GM12875 (cell line): ENCODE data around the gene MYO5B.
"Not testable (repeated sequence)": the region's sequence is repeated elsewhere in the genome, so short reads cannot be mapped to it uniquely, and the experiment has no call there.

Experiments
- H3K4me3 ChIP-seq: one replicate; pipeline ENCODE4 v1.5.1; 2011; ENCODE audit warnings: low read depth, low read length, control low read depth
- CTCF ChIP-seq: IDR thresholded peaks from 2 replicates; pipeline ENCODE4 v1.5.1; 2011; ENCODE audit warnings: low read depth, mild to moderate bottlenecking, control low read depth, inconsistent platforms, low read length, moderate library complexity, borderline replicate concordance; ENCODE audit not compliant: insufficient read depth

Gene MYO5B

GRCh38 chr18:49798001-49798400 is 396.9 kb downstream of the MYO5B start:
- TF ChIP-seq CTCF: no peak
- H3K4me3 ChIP-seq: no peak overlapping the region

GRCh38 chr18:49795612-49796552 is 399.1 kb downstream of the MYO5B start:
- no peak for TF ChIP-seq CTCF
- no peak overlapping the region for H3K4me3 ChIP-seq

- no peak overlapping the region for H3K4me3 ChIP-seq
- TF ChIP-seq CTCF: no peak
Measured at GRCh38 chr18:49794743-49795142, 400.2 kb downstream of the MYO5B start.

GRCh38 chr18:49789560-49790134 is 405.3 kb downstream of the MYO5B start:
- not testable (repeated sequence) for H3K4me3 ChIP-seq

- TF ChIP-seq CTCF: no peak
- H3K4me3 ChIP-seq: no peak overlapping the region
Measured at GRCh38 chr18:49788327-49788898, 406.5 kb downstream of the MYO5B start.

GRCh38 chr18:49786019-49786720 is 408.8 kb downstream of the MYO5B start:
- no peak for TF ChIP-seq CTCF

More at GRCh38 chr18:49786019-49786720, 408.8 kb downstream of the MYO5B start:
- no peak overlapping the region for H3K4me3 ChIP-seq
